ENCODE results near the gene HHLA2. TPM values are rescaled to one million over a fixed set of nuclear protein-coding genes. Genes with fewer than 3 reads are reported as not detected.

Gene HHLA2
- total RNA-seq, 1 donor from 2014 or later = not detected

Other genes with a start within 250 kb of the HHLA2 start
- gene CD47, start 205.5 kb upstream of the HHLA2 start, total RNA-seq = 352 TPM
- gene IFT57, start 74.1 kb upstream of the HHLA2 start, total RNA-seq = 55.7 TPM
- gene MYH15, start 214.0 kb downstream of the HHLA2 start, total RNA-seq = 0.31 TPM

All from occipital lobe (tissue), 1 donor.